Progenitor cell of endocrine pancreas (in vitro differentiated cells): ENCODE results near the gene ACOX2. TPM values are rescaled to one million over a fixed set of nuclear protein-coding genes. Genes with fewer than 3 reads are reported as not detected.

Experiments
- DNase-seq: peaks from one replicate; pipeline ENCODE4 v3.0.0; 2021; ENCODE audit warnings: low spot score; ENCODE audit not compliant: unreplicated experiment
- H3K27ac Mint-ChIP-seq: 2 replicates; pipeline ENCODE4 v1.8.0; 2021; ENCODE audit warnings: mild to moderate bottlenecking, moderate library complexity, mixed read lengths
- H3K27me3 Mint-ChIP-seq: 2 replicates; pipeline ENCODE4 v1.8.0; 2021; ENCODE audit warnings: mixed read lengths
- H3K36me3 Mint-ChIP-seq: 2 replicates; pipeline ENCODE4 v1.8.0; 2022; ENCODE audit warnings: mixed read lengths; ENCODE audit not compliant: insufficient read depth
- H3K4me1 Mint-ChIP-seq: 2 replicates; pipeline ENCODE4 v1.8.0; 2021; ENCODE audit warnings: low read depth, mixed read lengths
- H3K4me3 Mint-ChIP-seq: 2 replicates; pipeline ENCODE4 v1.8.0; 2021; ENCODE audit warnings: low read depth, mild to moderate bottlenecking, moderate library complexity, mixed read lengths
- H3K9me3 Mint-ChIP-seq: 2 replicates; pipeline ENCODE4 v1.8.0; 2021; ENCODE audit warnings: low read depth, mixed read lengths
- total RNA-seq: library from RNA; stranded (reverse); gene quantifications from 2 replicates; pipeline ENCODE4 v1.2.1, GENCODE V29; 2021
- TF ChIP-seq, protein P1 (sequence below): fragments of 200-600 bp; sonication (generic); IDR thresholded peaks from one replicate; pipeline ENCODE4 v1.5.0; 2021; ENCODE audit warnings: antibody characterized with exemption, mild to moderate bottlenecking; ENCODE audit not compliant: unreplicated experiment

Gene ACOX2
- total RNA-seq, 1 donor from 2014 or later, result 11.7 TPM

DNA sequence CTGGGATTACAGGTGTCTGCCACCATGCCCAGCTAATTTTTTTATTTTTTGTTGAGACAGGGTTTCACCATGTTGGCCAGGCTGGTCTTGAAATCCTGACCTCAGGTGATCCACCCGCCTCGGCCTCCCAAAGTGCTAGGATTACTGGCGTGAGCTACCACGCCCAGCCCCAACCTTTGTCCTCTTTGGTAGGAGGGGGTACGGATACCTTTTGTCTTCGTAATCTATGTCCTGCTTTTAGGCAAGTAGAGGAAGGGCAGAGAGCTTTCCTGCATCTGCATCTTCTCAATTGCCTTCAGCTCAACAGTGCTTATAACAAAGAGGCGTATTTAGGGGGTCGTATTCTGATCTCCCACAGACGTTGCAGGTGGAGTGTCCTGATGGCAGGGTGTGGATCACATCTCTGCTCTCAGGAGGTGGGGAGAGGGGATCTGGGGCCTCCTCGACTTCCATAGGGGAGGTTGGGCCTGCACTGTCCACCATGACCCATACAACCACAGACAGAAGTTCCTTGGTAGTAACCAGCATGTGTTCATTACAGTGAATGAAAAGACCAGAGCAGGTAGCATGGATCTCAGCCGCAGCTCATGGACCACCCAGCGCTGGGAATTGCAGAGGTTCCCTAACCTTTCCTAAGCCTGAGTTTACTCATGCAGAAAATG is 66.5 kb downstream of the ACOX2 start:
- no peaks in the 10 kb centered on the region for H3K27me3 Mint-ChIP-seq
- peaks cover 20% of the 10 kb centered on the region for H3K4me1 Mint-ChIP-seq
- TF ChIP-seq, protein P1, sequence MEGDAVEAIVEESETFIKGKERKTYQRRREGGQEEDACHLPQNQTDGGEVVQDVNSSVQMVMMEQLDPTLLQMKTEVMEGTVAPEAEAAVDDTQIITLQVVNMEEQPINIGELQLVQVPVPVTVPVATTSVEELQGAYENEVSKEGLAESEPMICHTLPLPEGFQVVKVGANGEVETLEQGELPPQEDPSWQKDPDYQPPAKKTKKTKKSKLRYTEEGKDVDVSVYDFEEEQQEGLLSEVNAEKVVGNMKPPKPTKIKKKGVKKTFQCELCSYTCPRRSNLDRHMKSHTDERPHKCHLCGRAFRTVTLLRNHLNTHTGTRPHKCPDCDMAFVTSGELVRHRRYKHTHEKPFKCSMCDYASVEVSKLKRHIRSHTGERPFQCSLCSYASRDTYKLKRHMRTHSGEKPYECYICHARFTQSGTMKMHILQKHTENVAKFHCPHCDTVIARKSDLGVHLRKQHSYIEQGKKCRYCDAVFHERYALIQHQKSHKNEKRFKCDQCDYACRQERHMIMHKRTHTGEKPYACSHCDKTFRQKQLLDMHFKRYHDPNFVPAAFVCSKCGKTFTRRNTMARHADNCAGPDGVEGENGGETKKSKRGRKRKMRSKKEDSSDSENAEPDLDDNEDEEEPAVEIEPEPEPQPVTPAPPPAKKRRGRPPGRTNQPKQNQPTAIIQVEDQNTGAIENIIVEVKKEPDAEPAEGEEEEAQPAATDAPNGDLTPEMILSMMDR, result no peak
- H3K36me3 Mint-ChIP-seq, result no peaks in the 10 kb centered on the region
- no peaks in the 10 kb centered on the region for H3K9me3 Mint-ChIP-seq
- H3K27ac Mint-ChIP-seq, result peak overlapping the region; percentile 94
- H3K4me3 Mint-ChIP-seq, result no peak overlapping the region
- DNase-seq, result no peak

DNA sequence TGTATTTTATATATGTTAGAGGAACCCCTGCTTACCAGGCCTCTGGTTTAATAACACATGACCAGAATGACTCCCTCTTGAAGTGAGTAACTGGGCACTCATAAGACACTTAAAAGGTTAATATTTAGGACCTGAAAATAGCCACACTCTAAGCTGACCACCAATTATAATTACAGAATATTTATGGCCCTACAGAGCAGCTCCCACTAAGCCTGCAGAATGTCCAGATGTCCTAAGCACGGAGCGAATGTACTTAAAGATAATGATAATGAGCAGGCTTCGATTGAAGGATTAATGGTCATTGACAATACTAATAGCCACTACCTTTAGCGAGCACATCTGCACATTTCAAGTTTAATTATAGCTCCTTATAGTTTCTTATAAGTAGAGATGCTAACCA is 67.9 kb downstream of the ACOX2 start:
- Mint-ChIP-seq H3K9me3 (no peaks in the 10 kb centered on the region), H3K36me3 (no peaks in the 10 kb centered on the region), H3K4me1 (peaks cover 16% of the 10 kb centered on the region), H3K27me3 (no peaks in the 10 kb centered on the region), H3K27ac (no peak overlapping the region), H3K4me3 (no peak overlapping the region)
- TF ChIP-seq, protein P1, result no peak
- DNase-seq, result no peak

DNA sequence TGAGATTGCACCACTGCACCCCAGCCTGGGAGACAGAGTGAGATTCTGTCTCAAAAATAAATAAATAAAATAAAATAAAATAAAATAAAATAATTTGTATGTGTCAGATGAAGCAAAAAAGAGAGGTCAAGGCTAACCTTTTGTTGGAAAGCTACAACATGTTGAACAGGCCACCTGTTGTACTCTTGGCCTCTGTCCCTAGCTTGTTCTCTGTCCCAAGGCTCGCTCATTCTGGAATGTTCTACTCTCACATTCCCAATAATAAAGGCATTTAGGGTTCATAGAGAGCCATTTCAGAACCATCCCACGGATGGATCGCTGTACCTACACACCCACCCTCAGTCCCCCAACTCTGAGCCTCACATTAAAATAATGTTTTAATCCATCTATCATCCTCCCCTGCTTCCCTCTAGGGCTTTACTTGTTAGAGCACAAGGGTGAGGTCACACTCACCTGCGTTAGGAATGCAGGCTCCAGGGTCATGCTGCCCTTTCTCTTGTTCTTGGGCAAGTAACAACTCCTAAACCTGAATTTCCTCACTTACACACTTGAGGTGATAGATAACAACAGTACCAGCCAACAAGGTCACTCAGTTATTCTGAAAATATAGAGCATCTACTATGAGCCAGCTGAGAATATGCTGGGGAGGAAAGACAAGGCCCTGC is 70.0 kb downstream of the ACOX2 start:
- Mint-ChIP-seq H3K27ac (no peak overlapping the region), H3K27me3 (no peaks in the 10 kb centered on the region), H3K9me3 (no peaks in the 10 kb centered on the region), H3K36me3 (no peaks in the 10 kb centered on the region), H3K4me1 (peaks cover 19% of the 10 kb centered on the region), H3K4me3 (no peak overlapping the region)
- TF ChIP-seq, protein P1, result no peak
- DNase-seq, result no peak

DNA sequence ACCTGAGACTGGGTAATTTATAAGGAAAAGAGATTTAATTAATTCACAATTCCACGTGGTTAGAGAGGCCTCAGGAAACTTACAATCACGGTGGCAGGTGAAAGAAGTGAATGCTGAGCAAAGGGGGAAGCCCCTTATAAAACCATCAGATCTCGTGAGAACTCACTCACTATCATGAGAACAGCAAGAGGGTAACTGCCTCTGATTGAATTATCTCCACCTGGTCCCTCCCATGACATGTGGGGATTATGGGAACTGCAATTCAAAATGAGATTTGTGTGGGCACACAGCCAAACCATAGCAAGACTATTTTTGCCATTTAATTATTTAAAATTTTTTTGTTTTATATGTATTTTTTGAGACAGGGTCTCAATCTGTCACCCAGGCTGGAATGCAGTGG is 72.1 kb downstream of the ACOX2 start:
- TF ChIP-seq, protein P1, result no peak
- no peak overlapping the region for H3K4me3 Mint-ChIP-seq
- H3K4me1 Mint-ChIP-seq, result peaks cover 4% of the 10 kb centered on the region
- no peak overlapping the region for H3K27ac Mint-ChIP-seq
- no peak for DNase-seq
- H3K9me3 Mint-ChIP-seq, result no peaks in the 10 kb centered on the region
- no peaks in the 10 kb centered on the region for H3K27me3 Mint-ChIP-seq
- no peaks in the 10 kb centered on the region for H3K36me3 Mint-ChIP-seq

DNA sequence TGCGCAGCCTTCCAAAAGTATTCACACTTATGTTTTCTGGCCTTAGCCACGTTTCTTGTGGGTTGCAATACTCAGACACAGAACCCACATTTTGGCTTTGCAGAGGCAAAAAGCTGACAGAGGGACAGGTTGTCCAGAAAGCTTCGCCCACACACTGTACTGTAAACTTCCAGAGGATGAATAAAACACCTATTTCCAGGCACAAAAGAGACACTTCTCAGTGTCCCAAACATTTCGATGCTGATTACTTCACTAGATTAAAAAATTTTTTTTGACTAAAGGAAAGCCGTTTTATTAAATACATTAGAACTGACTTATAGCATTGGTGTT is 73.1 kb downstream of the ACOX2 start:
- Mint-ChIP-seq H3K27ac (no peak overlapping the region), H3K36me3 (no peaks in the 10 kb centered on the region), H3K4me1 (peaks cover 3% of the 10 kb centered on the region), H3K27me3 (no peaks in the 10 kb centered on the region), H3K9me3 (no peaks in the 10 kb centered on the region), H3K4me3 (no peak overlapping the region)
- DNase-seq, result no peak
- TF ChIP-seq, protein P1, result no peak
